GM19324 (cell line): Measurements from ENCODE around the gene EOMES.
A peak's percentile ranks its signal among the peaks of the same experiment; 100 is the strongest.

Source experiments
- ATAC-seq: cut with Tn5 transposase; IDR thresholded peaks from one replicate; pipeline ENCODE4 v1.9.1; 2021; ENCODE audit warnings: mild to moderate bottlenecking, moderate library complexity; ENCODE audit not compliant: unreplicated experiment, low FRiP score

EOMES gene

DNA sequence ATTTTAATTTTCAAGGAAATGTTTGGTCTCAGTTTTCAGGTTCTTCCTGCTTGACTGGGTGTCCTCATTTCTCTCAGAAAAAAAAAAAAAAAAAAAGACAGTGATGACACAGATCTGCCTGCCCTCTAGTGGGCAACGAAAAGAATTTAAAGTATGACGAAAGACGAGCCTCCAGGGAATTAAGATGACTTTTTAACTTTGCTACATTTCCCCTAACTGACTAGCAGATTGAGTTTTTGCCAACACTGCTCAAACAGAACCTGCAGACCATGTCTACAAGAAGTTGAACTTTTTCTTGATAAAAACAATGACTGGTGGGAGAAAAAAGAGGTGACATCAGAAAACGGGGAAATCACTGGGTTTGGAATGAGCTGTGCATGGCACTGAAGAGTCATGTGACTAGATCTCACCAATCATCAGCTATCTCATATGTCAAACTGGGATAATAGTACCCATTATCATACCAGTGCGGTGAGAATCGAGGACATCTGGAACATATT, 40.8 kb downstream of the EOMES start:
- peak; percentile 71 for ATAC-seq

DNA sequence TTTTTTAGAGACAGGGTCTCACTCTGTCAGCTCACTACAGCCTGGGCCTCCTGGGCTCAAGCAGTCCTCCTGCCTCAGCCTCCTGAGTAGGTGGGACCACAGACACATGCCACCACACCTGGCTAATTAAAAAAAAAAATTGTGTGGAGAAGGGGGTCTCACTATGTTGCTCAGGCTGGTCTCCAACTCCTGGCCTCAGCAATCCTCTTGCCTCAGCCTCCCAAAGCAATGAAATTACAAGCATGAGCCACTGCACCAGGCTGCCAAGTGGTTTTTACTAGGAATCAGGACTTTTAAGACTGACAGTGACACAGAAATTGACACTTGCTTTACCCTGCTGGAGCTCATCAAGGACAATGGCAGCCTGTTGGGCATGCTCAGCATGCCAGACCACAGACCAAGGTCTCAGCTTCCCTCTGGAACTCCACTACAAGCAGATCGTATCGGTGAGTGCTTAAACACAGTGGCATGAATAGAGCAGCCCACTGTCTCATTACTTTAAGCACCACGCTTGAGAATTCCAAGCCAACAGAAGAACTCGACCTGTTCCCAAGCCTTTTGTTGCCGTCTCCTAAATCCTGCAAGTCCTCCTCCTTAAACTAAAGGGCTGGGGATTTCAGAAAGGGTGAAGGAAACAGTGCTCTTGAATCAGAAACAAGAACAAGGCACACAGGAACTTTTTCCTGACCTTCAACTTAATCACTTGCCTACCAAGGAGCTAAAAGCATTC, 41.4 kb downstream of the EOMES start:
- ATAC-seq = peak; percentile 4

DNA sequence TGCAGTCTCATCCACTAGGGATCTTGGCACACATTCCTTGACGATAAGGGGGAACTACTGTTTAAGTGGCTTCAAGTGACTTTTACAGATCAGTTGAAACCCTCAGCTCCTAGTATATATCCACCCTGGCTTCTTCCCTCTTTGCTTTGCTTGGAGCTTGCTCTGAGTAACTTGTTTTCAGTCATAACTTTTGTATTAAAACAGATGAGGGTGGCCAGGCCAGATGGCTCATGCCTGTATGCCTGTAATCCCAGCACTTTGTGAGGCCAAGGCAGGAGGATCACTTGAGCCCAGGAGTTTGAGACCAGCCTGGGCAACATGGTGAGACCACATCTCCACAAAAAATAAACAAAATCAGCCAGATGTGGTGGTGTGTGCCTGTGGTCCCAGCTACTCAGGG, 42.4 kb downstream of the EOMES start:
- ATAC-seq = no peak

DNA sequence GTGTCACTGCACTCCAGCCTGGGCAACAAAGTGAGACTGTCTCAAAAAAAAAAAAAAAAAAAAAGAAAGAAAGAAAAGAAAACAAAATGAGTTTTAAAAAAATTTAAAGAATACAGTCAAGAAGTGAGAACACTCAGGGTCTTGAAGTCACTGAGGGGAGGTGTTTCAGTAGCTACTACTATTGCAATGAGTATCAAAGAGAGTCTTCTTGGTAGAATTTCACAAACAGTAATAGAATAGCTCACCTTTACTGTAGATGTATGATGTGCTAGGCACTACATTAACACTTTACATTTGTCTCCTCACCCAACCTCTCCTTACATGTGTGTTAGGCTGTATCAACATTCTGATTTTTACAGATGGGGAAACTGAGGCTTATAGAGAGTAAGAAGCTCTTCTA, 43.9 kb downstream of the EOMES start:
- no peak for ATAC-seq

DNA sequence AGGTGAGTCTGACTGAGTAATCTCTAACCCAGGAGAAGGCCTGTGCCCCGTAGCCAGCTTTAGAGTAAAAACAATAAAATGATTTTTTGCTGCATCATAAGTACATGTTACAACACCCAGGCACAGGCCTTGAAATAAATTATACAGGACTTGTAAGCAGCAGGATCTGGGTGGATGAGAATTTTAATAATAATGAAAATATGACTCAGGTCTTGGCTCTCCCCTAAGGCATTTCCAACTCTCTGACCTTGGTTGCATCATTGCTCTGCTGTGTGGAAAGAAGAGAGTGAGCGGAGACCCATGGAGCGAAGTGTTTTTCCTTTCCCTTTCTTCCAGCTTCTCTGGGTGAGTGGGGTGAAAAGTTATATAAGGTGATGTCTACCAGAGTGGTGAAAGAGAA, 44.6 kb downstream of the EOMES start:
- ATAC-seq = no peak

DNA sequence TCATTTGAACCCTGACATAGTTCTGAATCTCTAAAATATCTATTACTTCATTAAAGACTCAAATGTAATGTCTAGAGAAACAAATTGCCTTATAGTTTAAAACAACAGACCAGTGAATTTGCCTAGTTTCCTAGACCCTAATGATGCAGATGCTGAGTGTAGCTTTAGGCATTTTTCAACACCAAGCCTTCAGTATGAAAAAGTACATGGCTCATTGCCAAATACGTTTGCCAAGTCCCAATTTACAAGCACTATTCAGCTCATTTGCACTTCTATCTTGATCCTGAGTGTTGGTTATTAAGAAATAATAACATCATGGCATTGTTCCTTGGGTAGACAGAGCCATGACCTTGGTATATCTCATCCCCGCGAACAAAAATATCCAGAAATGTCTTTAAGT, 46.8 kb downstream of the EOMES start:
- no peak for ATAC-seq

DNA sequence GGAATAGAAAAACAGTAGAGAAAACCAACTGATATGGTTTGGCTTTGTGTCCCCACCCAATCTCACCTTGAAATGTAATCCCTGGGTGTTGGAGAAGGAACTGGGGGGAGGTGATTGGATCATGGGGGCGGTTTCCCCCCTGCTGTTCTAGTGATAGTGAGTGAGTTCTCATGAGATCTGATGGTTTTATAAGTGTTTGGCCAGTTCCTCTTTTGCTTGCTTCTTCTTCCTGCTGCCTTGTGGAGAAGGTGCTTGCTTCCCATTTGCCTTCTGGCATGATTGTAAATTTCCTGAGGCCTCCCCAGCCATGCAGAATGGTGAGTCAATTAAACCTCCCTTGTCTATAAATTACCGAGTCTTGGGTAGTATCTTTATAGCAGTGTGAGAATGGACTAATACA, 48.4 kb downstream of the EOMES start:
- ATAC-seq = no peak

DNA sequence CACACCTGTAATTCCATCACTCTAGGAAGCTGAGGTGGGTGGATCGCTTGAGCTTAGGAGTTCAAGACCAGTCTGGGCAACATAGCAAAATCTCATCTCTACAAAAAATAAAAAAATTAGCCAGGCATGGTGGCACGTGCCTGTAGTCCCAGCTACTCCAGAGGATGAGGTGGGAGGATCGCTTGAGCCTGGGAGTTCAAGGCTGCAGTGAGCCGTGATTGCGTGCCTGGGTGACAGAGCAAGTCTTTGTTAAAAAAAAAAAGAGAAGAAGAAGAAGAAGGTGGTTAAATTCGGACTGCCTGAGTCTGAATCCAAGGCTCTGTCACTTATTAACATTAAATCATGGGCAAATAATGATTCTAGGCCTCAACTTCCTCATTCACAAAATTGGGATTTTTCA, 51.0 kb downstream of the EOMES start:
- ATAC-seq = no peak

DNA sequence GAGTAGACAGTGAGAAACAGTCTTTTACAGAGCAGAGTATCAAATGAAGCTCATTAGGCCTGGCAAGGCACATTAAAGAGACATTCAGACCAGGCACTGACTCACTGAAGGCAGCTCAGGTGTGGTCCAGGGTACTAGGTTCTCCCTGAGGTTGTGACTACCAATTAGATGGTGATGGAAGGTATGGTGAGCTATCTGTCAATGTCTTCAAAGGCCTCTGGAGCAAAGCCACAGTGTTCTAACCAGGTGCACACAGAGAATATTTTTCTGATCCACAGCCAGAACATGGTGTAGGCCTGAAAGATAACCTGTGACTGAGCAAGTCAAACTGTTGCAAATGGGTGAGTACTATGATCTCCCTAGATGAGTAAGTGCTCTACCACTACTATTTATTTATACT, 51.5 kb downstream of the EOMES start:
- ATAC-seq = no peak

DNA sequence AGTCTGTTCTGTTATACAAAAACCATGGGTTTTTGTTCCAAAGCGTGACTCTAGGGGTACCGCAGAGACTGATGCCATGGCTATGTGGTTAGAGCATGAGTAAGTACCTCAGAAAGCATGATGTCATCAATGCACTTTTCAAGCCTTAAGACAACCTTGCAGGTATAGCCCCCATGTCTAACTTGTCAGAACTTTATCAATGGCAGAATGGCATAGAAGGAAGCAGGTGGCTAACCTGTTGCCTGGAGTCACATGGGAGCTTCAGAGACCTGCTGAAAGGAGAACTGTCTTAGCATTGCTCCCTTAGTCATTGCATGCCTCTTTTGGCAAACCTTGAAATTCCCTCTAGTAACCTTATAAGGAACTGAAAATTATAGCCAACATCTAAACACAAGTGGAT, 52.5 kb downstream of the EOMES start:
- no peak for ATAC-seq

DNA sequence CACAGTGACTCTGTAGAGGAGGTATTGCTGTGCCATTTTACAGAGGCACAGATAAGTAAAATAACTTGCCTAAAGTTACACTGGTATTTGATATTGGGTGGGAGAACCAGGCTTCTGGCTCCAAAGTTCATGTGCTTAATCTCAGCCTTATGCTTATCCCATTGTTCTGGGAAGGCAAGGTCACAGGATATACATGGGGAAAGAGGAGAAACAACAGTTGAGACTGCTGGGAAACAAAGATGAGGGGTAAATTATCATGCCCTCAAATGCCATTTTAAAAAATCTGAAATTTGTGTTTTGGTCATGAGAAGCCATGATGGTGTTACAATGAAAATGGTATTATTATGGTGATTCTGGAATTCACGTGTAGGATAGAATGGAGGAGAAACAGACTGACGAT, 54.4 kb downstream of the EOMES start:
- ATAC-seq = no peak

DNA sequence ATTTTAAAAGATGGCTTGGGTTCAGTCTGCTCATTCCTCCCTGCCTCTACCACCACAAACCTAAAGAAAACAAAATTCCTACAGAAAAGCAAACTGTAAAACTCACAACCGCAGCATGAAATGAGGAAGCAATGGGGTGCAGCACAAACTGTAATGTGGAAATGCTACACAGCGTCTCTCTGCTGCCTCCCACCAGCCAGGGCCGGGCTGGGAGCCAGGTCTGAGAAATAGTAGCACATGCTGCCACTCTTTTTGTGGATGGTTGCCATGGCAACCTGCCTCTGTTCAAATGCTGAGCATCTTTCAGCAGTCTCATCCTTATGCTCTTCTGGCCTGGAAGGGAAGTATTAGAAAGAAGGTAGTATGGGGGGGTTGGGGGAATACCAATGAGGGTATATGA, 55.4 kb downstream of the EOMES start:
- peak; percentile 48 for ATAC-seq

DNA sequence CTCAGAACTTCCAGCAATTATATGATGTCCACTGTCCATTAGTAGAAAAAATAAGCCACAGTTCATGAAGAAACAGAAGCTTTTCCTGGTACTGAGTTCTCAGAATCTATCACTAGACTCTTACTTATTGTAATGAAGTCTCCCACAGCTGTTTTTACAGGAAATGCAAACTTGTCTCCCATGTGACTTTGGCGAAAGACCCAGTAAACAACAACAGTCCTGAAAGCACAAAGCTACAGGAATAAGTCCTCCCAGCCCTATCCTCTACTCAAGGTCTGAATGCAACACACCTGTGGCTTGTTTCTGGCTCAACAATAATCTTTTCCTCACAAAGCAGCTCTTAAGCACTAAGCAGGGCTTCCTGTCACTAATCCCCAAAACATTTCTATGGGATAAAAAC, 55.9 kb downstream of the EOMES start:
- ATAC-seq = peak; percentile 74
